PC-9 (cell line): Measurements from ENCODE around the gene NOXA1. TPM values are rescaled to one million over a fixed set of nuclear protein-coding genes. Genes with fewer than 3 reads are reported as not detected.

ENCODE experiments used
- BruUV-seq: library from RNA; stranded (reverse); fragments of 400-500 nt; replicated peaks from 2 replicates; lab custom pipeline; 2021; lab: Mats Ljungman, UMichigan
- CTCF ChIA-PET: fragments of 300-600 bp; sonication (Branson Sonifier 250); formaldehyde crosslinking; loops from one replicate; lab custom pipeline; 2022; ENCODE audit warnings: antibody characterized with exemption; lab: Charles Lee
- POLR2A ChIA-PET: fragments of 300-600 bp; sonication (Branson Sonifier 250); formaldehyde crosslinking; loops from one replicate; lab custom pipeline; 2022; ENCODE audit warnings: antibody characterized with exemption; ENCODE audit not compliant: unreplicated experiment; lab: Charles Lee
- DNase-seq, 2 experiments: peaks; one replicate each; pipeline versions ENCODE4 v3.0.0 to v3.0.0-alpha.2; 2015 to 2022; ENCODE audit warnings: mixed read lengths in 1 of 2
- H2AFZ ChIP-seq: fragments of 200-600 bp; sonication (generic); 2 replicates; pipeline ENCODE4 v1.8.1; 2017; ENCODE audit warnings: antibody characterized with exemption
- H3F3A ChIP-seq: fragments of 200-600 bp; sonication (generic); 2 replicates; pipeline ENCODE4 v1.8.1; 2017; ENCODE audit warnings: antibody characterized with exemption, mild to moderate bottlenecking, low read depth; ENCODE audit not compliant: insufficient read depth
- H3K27ac ChIP-seq: fragments of 200-600 bp; sonication (generic); 2 replicates; pipeline ENCODE4 v1.6.1; 2016; ENCODE audit warnings: mixed run types
- H3K27me3 ChIP-seq: fragments of 200-600 bp; sonication (generic); 2 replicates; pipeline ENCODE4 v1.6.1; 2016; ENCODE audit warnings: low read depth, mixed run types; ENCODE audit not compliant: insufficient read depth
- H3K36me3 ChIP-seq: fragments of 200-600 bp; sonication (generic); 2 replicates; pipeline ENCODE4 v1.6.1; 2016; ENCODE audit warnings: low read depth, mixed run types
- H3K4me1 ChIP-seq: fragments of 200-600 bp; sonication (generic); replicated peaks from 2 replicates; pipeline ENCODE4 v1.6.1; 2016; ENCODE audit warnings: mixed run types; ENCODE audit not compliant: insufficient read depth
- H3K4me2 ChIP-seq: fragments of 200-600 bp; sonication (generic); 2 replicates; pipeline ENCODE4 v1.6.1; 2017; ENCODE audit warnings: mixed run types
- H3K4me3 ChIP-seq: fragments of 200-600 bp; sonication (generic); 2 replicates; pipeline ENCODE4 v1.6.1; 2016; ENCODE audit warnings: mixed run types
- H3K79me2 ChIP-seq: fragments of 200-600 bp; sonication (generic); 2 replicates; pipeline ENCODE4 v1.6.1; 2017; ENCODE audit warnings: low read depth, mixed run types
- H3K9me2 ChIP-seq: fragments of 200-600 bp; sonication (generic); 2 replicates; pipeline ENCODE4 v1.8.1; 2017; ENCODE audit warnings: mild to moderate bottlenecking; ENCODE audit not compliant: insufficient read depth
- H3K9me3 ChIP-seq: fragments of 200-600 bp; sonication (generic); 2 replicates; pipeline ENCODE4 v1.8.1; 2016; ENCODE audit warnings: low read depth; ENCODE audit not compliant: insufficient read depth
- H4K20me1 ChIP-seq: fragments of 200-600 bp; sonication (generic); 2 replicates; pipeline ENCODE4 v1.8.1; 2017; ENCODE audit not compliant: insufficient read depth
- CTCF ChIP-seq: fragments of 200-600 bp; sonication (generic); conservative IDR thresholded peaks from 2 replicates; pipeline ENCODE4 v1.6.1; 2017; ENCODE audit warnings: mixed run types, antibody characterized with exemption, mild to moderate bottlenecking, moderate library complexity
- EZH2 ChIP-seq: fragments of 200-600 bp; sonication (generic); IDR thresholded peaks from 2 replicates; pipeline ENCODE4 v1.8.0; 2017; ENCODE audit warnings: antibody characterized with exemption, low read depth
- intact Hi-C: fragments of 100-400 bp; cut with micrococcal nuclease; formaldehyde crosslinking; loops from one replicate; pipeline ENCODE4 v1.10.0; 2022; ENCODE audit not compliant: unreplicated experiment
- total RNA-seq: library from RNA; stranded (reverse); gene quantifications from 2 replicates; pipeline ENCODE4 v1.2.3, GENCODE V29; 2021

The NOXA1 gene
- total RNA-seq, 1 experiment from 2014 or later = 10.5 TPM

GRCh38 chr9:137432687-137433348 lies 9.6 kb downstream of the NOXA1 start:
- Histone ChIP-seq H3K4me2 (no peak overlapping the region), H3K9me3 (no peaks in the 10 kb centered on the region), H3K27ac (no peak overlapping the region), H3K79me2 (no peaks in the 10 kb centered on the region), H2AFZ (no peak overlapping the region), H3K9me2 (no peaks in the 10 kb centered on the region), H3K27me3 (no peaks in the 10 kb centered on the region), H3F3A (peaks cover 11% of the 10 kb centered on the region; the same call in 1 of the 2 replicates), H4K20me1 (no peaks in the 10 kb centered on the region), H3K36me3 (no peaks in the 10 kb centered on the region), H3K4me1 (peaks cover 17% of the 10 kb centered on the region), H3K4me3 (no peak overlapping the region)
- no peak for DNase-seq
- intact Hi-C loops = loop anchor here (10.0 kb wide), 1 partner anchor 182 kb away; the partner anchor contains the start of gene EHMT1
- TF ChIP-seq CTCF (no peak), EZH2 (no peak)
- ChIA-PET CTCF (no interaction called here), POLR2A (interaction anchor here (0.6 kb wide), 1 partner anchor 193 kb away, joined by 19 read pairs; no protein-coding TSS in a partner anchor)
- no TSS peak for BruUV-seq

- H3K4me2 ChIP-seq = no peak overlapping the region
- peaks cover 17% of the 10 kb centered on the region for H3K4me1 ChIP-seq
- H2AFZ ChIP-seq = no peak overlapping the region
- intact Hi-C loops = loop anchor here (10.0 kb wide), 1 partner anchor 181 kb away; the partner anchor contains the start of gene EHMT1
- H3K9me3 ChIP-seq = no peaks in the 10 kb centered on the region
- no peaks in the 10 kb centered on the region for H3K36me3 ChIP-seq
- H3K79me2 ChIP-seq = no peaks in the 10 kb centered on the region
- peaks cover 11% of the 10 kb centered on the region; the same call in 1 of the 2 replicates for H3F3A ChIP-seq
- no peak overlapping the region for H3K4me3 ChIP-seq
- ChIA-PET POLR2A (interaction anchor here (0.6 kb wide), 1 partner anchor 193 kb away, joined by 19 read pairs; no protein-coding TSS in a partner anchor), CTCF (no interaction called here)
- H3K9me2 ChIP-seq = no peaks in the 10 kb centered on the region
- H3K27me3 ChIP-seq = no peaks in the 10 kb centered on the region
- H3K27ac ChIP-seq = no peak overlapping the region
- TF ChIP-seq EZH2 (no peak), CTCF (no peak)
- no peaks in the 10 kb centered on the region for H4K20me1 ChIP-seq
- no peak for DNase-seq
- BruUV-seq = no TSS peak
These were observed 10.2 kb downstream of the NOXA1 start for GRCh38 chr9:137433349-137433915.

- no peaks in the 10 kb centered on the region for H3K9me2 ChIP-seq
- no peaks in the 10 kb centered on the region for H3K27me3 ChIP-seq
- H3K79me2 ChIP-seq = no peaks in the 10 kb centered on the region
- BruUV-seq = no TSS peak
- H4K20me1 ChIP-seq = no peaks in the 10 kb centered on the region
- peaks cover 11% of the 10 kb centered on the region; the same call in 1 of the 2 replicates for H3F3A ChIP-seq
- no peak overlapping the region for H2AFZ ChIP-seq
- no peak overlapping the region for H3K4me2 ChIP-seq
- no peaks in the 10 kb centered on the region for H3K9me3 ChIP-seq
- DNase-seq = no peak
- ChIA-PET CTCF (no interaction called here), POLR2A (no interaction called here)
- intact Hi-C loops = loop anchor here (10.0 kb wide), 1 partner anchor 181 kb away; the partner anchor contains the start of gene EHMT1
- peaks cover 17% of the 10 kb centered on the region for H3K4me1 ChIP-seq
- H3K4me3 ChIP-seq = no peak overlapping the region
- H3K27ac ChIP-seq = no peak overlapping the region
- TF ChIP-seq EZH2 (no peak), CTCF (no peak)
- H3K36me3 ChIP-seq = no peaks in the 10 kb centered on the region
These were observed 10.8 kb downstream of the NOXA1 start for GRCh38 chr9:137433916-137434431.
